ENCODE measurements around the gene KLHL24. TPM values are rescaled to one million over a fixed set of nuclear protein-coding genes. Genes with fewer than 3 reads are reported as not detected.

The KLHL24 gene
- total RNA-seq, 1 donor from 2014 or later: 33.9 TPM

DNA sequence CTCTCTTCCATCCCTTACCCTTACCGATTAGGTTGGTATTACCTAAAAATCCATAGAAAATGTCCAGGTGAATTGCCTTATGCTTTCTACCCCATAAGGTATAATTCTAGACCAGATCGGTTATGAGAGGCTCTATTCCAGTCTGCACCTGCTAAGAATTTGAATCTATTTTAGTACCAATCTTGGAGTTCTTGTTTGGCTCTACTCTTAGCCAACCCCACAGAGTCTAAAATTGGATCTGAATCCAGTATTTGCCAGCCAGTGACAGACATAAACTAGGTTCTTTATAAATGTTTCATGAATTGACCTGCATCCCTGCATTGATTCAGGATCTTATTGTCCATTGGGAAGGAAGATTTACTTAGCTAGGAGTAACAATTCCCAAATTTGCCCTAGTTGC, 6.5 kb downstream of the KLHL24 start:
- intact Hi-C loops (cut with micrococcal nuclease): no loop called here
- DNase-seq (no peak), ATAC-seq (ENCODE audit: low read depth) (no peak)
- Mint-ChIP-seq H3K36me3 (ENCODE audit: low read depth) (peaks cover 38% of the 10 kb centered on the region), H3K27me3 (no peaks in the 10 kb centered on the region), H3K4me3 (no peak overlapping the region), H3K27ac (no peak overlapping the region), H3K4me1 (peaks cover 22% of the 10 kb centered on the region), H3K9me3 (no peaks in the 10 kb centered on the region)
- CTCF ChIA-PET: no interaction called here
- POLR2A ChIA-PET: interaction anchor here (1.6 kb wide), 1 partner anchor 55 kb away, joined by 3 read pairs; the partner anchor contains the start of gene YEATS2
- TF ChIP-seq, protein P1, sequence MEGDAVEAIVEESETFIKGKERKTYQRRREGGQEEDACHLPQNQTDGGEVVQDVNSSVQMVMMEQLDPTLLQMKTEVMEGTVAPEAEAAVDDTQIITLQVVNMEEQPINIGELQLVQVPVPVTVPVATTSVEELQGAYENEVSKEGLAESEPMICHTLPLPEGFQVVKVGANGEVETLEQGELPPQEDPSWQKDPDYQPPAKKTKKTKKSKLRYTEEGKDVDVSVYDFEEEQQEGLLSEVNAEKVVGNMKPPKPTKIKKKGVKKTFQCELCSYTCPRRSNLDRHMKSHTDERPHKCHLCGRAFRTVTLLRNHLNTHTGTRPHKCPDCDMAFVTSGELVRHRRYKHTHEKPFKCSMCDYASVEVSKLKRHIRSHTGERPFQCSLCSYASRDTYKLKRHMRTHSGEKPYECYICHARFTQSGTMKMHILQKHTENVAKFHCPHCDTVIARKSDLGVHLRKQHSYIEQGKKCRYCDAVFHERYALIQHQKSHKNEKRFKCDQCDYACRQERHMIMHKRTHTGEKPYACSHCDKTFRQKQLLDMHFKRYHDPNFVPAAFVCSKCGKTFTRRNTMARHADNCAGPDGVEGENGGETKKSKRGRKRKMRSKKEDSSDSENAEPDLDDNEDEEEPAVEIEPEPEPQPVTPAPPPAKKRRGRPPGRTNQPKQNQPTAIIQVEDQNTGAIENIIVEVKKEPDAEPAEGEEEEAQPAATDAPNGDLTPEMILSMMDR (IDR thresholded peaks at IDR 0.05): no peak

DNA sequence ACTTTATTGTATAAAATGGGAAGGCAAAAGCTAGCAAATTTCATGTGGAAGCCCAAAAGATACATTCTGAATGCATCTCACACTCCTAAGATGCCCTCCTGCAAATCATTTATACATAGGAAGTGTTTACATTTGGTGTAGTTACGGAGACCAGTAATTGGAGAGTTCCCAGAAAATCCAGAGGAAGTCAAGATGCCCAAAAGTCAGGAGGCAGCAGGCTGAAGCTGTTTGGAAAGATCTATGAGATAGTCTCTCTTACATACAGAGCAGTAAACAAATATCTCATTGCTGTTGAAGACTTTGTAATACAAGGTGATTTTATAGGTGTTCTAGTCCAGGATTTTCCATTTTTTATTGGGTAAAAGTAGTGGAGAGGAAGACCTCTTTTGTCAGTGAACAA, 8.8 kb downstream of the KLHL24 start:
- intact Hi-C loops (cut with micrococcal nuclease): no loop called here
- Mint-ChIP-seq H3K27me3 (no peaks in the 10 kb centered on the region), H3K4me3 (no peak overlapping the region), H3K27ac (no peak overlapping the region), H3K4me1 (peaks cover 8% of the 10 kb centered on the region), H3K36me3 (ENCODE audit: low read depth) (peaks cover 49% of the 10 kb centered on the region), H3K9me3 (peaks cover 3% of the 10 kb centered on the region)
- ChIA-PET CTCF (no interaction called here), POLR2A (interaction anchor here (0.5 kb wide), 1 partner anchor 39 kb away, joined by 3 read pairs; no protein-coding TSS in a partner anchor)
- ATAC-seq (ENCODE audit: low read depth) (no peak), DNase-seq (no peak)
- TF ChIP-seq, protein P1 (IDR thresholded peaks at IDR 0.05): no peak

DNA sequence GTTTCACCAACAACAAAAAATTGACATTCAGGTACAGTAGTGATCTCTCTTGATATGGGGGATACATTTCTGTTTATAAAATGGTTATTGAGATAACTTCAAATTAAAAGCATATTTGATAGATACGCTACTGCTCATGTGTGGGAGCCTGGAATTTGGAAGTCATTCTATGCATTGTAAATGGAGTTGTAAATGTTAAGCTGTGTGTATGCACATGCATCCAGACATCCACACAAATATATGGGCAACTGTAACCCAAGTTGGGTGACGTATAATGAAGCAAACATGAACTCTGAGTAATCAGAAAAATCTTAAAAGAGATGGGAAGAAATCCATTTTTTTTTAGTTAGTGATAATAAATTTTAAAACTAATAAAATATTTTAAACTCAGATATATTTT, 9.8 kb downstream of the KLHL24 start:
- Mint-ChIP-seq H3K4me3 (no peak overlapping the region), H3K36me3 (ENCODE audit: low read depth) (peaks cover 55% of the 10 kb centered on the region), H3K9me3 (peaks cover 4% of the 10 kb centered on the region), H3K27me3 (no peaks in the 10 kb centered on the region), H3K27ac (no peak overlapping the region), H3K4me1 (peaks cover 4% of the 10 kb centered on the region)
- TF ChIP-seq, protein P1 (IDR thresholded peaks at IDR 0.05): no peak
- ChIA-PET CTCF (no interaction called here), POLR2A (interaction anchor here (1.2 kb wide), 1 partner anchor 8 kb away, joined by 5 read pairs; no protein-coding TSS in a partner anchor)
- DNase-seq (no peak), ATAC-seq (ENCODE audit: low read depth) (no peak)
- intact Hi-C loops (cut with micrococcal nuclease): no loop called here

DNA sequence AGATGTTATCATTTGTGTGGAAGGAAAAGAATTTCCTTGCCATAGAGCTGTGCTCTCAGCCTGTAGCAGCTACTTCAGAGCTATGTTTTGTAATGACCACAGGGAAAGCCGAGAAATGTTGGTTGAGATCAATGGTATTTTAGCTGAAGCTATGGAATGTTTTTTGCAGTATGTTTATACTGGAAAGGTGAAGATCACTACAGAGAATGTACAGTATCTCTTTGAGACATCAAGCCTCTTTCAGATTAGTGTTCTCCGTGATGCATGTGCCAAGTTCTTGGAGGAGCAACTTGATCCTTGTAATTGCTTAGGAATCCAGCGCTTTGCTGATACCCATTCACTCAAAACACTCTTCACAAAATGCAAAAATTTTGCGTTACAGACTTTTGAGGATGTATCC, 15.1 kb downstream of the KLHL24 start:
- Mint-ChIP-seq H3K4me3 (no peak overlapping the region), H3K9me3 (peaks cover 24% of the 10 kb centered on the region), H3K36me3 (ENCODE audit: low read depth) (peaks cover 72% of the 10 kb centered on the region), H3K27me3 (no peaks in the 10 kb centered on the region), H3K27ac (no peak overlapping the region), H3K4me1 (no peaks in the 10 kb centered on the region)
- intact Hi-C loops (cut with micrococcal nuclease): no loop called here
- ATAC-seq (ENCODE audit: low read depth): no peak
- CTCF ChIA-PET: no interaction called here
- POLR2A ChIA-PET: interaction anchor here (1.4 kb wide), 1 partner anchor 13 kb away, joined by 5 read pairs; no protein-coding TSS in a partner anchor
- no peak for DNase-seq
- TF ChIP-seq, protein P1 (IDR thresholded peaks at IDR 0.05): no peak

DNA sequence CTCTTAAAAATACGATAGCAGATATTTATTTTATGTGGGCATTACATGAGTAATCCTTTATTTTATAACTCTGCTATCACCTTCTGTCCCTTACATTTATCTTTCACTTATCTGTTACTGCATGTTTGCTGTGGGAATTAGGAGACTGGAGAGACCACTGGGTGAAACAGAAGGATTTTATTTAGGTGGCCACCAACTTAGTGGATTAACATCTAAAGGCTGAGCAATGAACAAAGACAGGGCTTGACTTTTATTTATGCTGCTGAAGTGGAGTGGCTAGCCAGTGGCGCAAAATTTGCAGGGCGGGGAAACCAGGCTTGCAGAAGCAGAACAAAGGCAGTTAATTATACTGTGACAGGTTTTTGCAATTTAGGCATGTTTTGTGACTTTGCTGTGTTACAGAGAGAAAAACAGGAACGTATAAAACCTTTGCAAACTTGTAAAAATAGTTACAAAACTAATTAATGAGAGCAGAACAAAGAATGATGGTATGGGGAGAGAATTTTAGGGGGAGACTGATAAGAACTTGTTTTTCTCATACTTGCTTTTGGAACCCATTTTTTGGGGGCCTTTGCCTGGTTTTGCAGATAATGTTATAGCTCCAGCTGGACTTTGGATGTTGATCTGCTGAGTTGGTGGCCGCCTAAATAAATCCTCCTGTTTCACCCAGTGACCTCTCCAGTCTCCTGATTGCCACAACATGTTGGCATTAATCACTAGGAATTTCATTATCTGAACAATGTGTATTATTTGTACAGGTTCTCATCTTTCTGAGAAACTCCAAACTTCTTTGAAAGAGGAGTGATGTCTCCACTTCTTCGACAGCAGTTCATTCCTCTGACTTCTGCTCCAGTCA, 18.0 kb downstream of the KLHL24 start:
- Mint-ChIP-seq H3K4me1 (no peaks in the 10 kb centered on the region), H3K36me3 (ENCODE audit: low read depth) (peaks cover 69% of the 10 kb centered on the region), H3K27me3 (no peaks in the 10 kb centered on the region), H3K4me3 (no peak overlapping the region), H3K9me3 (peaks cover 28% of the 10 kb centered on the region), H3K27ac (no peak overlapping the region)
- CTCF ChIA-PET: no interaction called here
- intact Hi-C loops (cut with micrococcal nuclease): no loop called here
- POLR2A ChIA-PET: no interaction called here
- DNase-seq (no peak), ATAC-seq (ENCODE audit: low read depth) (no peak)
- TF ChIP-seq, protein P1 (IDR thresholded peaks at IDR 0.05): no peak

Measured in activated B cell treated with CpG ODN at 0.5 μM for 24 hours (primary cell).